ENCODE results near the gene CEP97.

DNA sequence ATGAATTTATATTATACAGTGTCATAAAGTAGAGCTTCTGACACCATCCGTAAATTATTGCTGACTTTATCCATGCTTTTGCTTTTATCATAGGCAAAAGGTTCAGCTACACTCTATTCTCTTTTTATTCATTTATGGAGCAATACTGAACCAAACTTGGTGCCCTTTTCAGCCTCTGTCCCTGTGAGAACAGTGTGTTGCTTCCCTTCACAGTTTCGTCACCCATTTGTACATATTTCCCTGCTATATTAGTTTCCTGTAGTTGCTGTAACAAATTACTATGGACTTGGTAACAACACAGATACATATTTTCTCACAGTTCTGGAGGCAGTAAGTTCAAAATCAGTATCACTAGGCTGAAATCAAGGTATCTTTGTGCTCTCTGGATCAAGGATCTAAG, 35.1 kb upstream of the CEP97 start:
- TF ChIP-seq, protein P1, sequence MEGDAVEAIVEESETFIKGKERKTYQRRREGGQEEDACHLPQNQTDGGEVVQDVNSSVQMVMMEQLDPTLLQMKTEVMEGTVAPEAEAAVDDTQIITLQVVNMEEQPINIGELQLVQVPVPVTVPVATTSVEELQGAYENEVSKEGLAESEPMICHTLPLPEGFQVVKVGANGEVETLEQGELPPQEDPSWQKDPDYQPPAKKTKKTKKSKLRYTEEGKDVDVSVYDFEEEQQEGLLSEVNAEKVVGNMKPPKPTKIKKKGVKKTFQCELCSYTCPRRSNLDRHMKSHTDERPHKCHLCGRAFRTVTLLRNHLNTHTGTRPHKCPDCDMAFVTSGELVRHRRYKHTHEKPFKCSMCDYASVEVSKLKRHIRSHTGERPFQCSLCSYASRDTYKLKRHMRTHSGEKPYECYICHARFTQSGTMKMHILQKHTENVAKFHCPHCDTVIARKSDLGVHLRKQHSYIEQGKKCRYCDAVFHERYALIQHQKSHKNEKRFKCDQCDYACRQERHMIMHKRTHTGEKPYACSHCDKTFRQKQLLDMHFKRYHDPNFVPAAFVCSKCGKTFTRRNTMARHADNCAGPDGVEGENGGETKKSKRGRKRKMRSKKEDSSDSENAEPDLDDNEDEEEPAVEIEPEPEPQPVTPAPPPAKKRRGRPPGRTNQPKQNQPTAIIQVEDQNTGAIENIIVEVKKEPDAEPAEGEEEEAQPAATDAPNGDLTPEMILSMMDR (IDR thresholded peaks at IDR 0.05), result no peak
- no peak for TF ChIP-seq POLR2A (IDR thresholded peaks at IDR 0.05)

All from right lobe of liver (tissue), 4 donors.